CD4-positive, alpha-beta T cell treated with Interleukin-17A for 1 hour (primary cell): Measurements from ENCODE around the gene FBXW2.
"Not testable (repeated sequence)": the region's sequence is repeated elsewhere in the genome, so short reads cannot be mapped to it uniquely, and the experiment has no call there.

Source experiments
- DNase-seq: peaks from one replicate; pipeline ENCODE4 v3.0.0-alpha.2; 2020

The FBXW2 gene

GRCh38 chr9:120777229-120777628, 16.0 kb downstream of the FBXW2 start:
- DNase-seq, result no peak

- no peak for DNase-seq
Measured at GRCh38 chr9:120776788-120777187, 16.4 kb downstream of the FBXW2 start.

GRCh38 chr9:120775859-120776258, 17.4 kb downstream of the FBXW2 start:
- no peak for DNase-seq

GRCh38 chr9:120774719-120775118, 18.5 kb downstream of the FBXW2 start:
- DNase-seq, result no peak

- DNase-seq, result no peak
Measured at GRCh38 chr9:120773256-120773655, 20.0 kb downstream of the FBXW2 start.

- DNase-seq, result no peak
Measured at GRCh38 chr9:120770931-120771330, 22.3 kb downstream of the FBXW2 start.

GRCh38 chr9:120768886-120769285, 24.3 kb downstream of the FBXW2 start:
- no peak for DNase-seq

GRCh38 chr9:120768247-120768646, 25.0 kb downstream of the FBXW2 start:
- DNase-seq, result no peak

- DNase-seq, result no peak
Measured at GRCh38 chr9:120767451-120767850, 25.8 kb downstream of the FBXW2 start.

GRCh38 chr9:120765910-120766425, 27.2 kb downstream of the FBXW2 start:
- no peak for DNase-seq

- DNase-seq, result no peak
Measured at GRCh38 chr9:120764476-120764875, 28.7 kb downstream of the FBXW2 start.

GRCh38 chr9:120761006-120761405, 32.2 kb downstream of the FBXW2 start:
- no peak for DNase-seq

GRCh38 chr9:120759755-120760400, 33.3 kb downstream of the FBXW2 start:
- DNase-seq, result no peak

GRCh38 chr9:120758544-120758943, 34.7 kb downstream of the FBXW2 start:
- DNase-seq, result no peak

- no peak for DNase-seq
Measured at GRCh38 chr9:120757026-120757913, 35.9 kb downstream of the FBXW2 start.

GRCh38 chr9:120756531-120756930, 36.7 kb downstream of the FBXW2 start:
- DNase-seq, result no peak

GRCh38 chr9:120755810-120756434, 37.3 kb downstream of the FBXW2 start:
- DNase-seq, result peak; percentile 82

- DNase-seq, result no peak
Measured at GRCh38 chr9:120755044-120755443, 38.2 kb downstream of the FBXW2 start.

- no peak for DNase-seq
Measured at GRCh38 chr9:120750421-120750820, 42.8 kb downstream of the FBXW2 start.

GRCh38 chr9:120746366-120746765, 46.9 kb downstream of the FBXW2 start:
- not testable (repeated sequence) for DNase-seq

- DNase-seq, result no peak
Measured at GRCh38 chr9:120745278-120745677, 47.9 kb downstream of the FBXW2 start.

GRCh38 chr9:120742951-120743416, 50.2 kb downstream of the FBXW2 start:
- peak; percentile 49 for DNase-seq

GRCh38 chr9:120741701-120742100, 51.5 kb downstream of the FBXW2 start:
- no peak for DNase-seq
